Stimulated activated effector memory CD8-positive, alpha-beta T cell treated with anti-CD3 and anti-CD28 coated beads, Interleukin-12 subunit alpha, Interleukin-12 subunit beta, amount 100 ng/mL, for 72 hours (primary cell): ENCODE data around the gene HBA2.
"Not testable (repeated sequence)": the region's sequence is repeated elsewhere in the genome, so short reads cannot be mapped to it uniquely, and the experiment has no call there.

Experiments
- ATAC-seq: fragments of 150-1000 bp; cut with Tn5 transposase; 2 replicates; pipeline ENCODE4 v1.10.0; 2021
- DNase-seq, 2 donors: peaks; one replicate each; pipeline ENCODE4 v3.0.0; 2021 to 2022; ENCODE audit warnings: low spot score in 2 of 2
- H3K27ac Mint-ChIP-seq: one replicate; pipeline ENCODE4 v1.8.0; 2022; ENCODE audit warnings: mild to moderate bottlenecking, mixed read lengths
- H3K36me3 Mint-ChIP-seq: one replicate; pipeline ENCODE4 v1.8.0; 2022; ENCODE audit warnings: mild to moderate bottlenecking, mixed read lengths
- H3K4me1 Mint-ChIP-seq: one replicate; pipeline ENCODE4 v1.8.0; 2022; ENCODE audit warnings: mixed read lengths
- H3K4me3 Mint-ChIP-seq: one replicate; pipeline ENCODE4 v1.8.0; 2022; ENCODE audit warnings: mild to moderate bottlenecking, mixed read lengths
- H3K9me3 Mint-ChIP-seq: one replicate; pipeline ENCODE4 v1.8.0; 2022; ENCODE audit warnings: mixed read lengths

The HBA2 gene

DNA sequence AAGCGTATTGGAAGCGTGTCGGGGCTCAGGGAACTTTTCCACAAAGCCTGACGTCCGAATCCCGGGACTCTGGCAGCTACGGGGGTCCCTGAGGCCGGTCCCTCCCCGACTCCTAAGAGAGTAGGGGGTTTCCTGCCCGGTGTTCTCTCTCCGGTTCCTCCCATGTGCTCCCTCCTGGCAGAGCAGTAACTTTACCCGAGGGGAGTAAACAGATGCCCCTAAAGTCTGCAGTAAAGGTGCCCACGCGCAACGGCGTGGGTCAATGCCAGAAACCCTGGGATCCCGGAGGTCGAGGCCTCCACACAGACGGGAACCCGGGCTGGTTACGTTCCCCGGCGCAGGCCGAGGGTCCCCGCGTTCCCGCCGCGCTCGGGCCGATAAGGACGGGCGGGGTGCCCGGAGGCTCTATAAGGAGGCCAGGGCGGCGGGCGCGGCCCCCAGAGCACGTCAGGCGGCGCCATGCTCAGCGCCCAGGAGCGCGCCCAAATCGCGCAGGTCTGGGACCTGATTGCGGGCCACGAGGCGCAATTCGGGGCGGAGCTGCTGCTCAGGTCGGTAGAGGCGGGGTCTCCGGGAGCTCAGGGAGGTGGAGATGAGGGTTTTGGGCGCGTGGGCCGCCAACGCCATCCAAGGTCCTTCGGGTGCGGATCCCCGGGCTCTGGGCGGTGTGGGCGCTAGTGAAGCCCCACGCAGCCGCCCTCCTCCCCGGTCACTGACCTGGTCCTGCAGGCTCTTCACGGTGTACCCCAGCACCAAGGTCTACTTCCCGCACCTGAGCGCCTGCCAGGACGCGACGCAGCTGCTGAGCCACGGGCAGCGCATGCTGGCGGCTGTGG lies 6.9 kb upstream of the HBA2 start, which contains the start of gene HBM:
TSS of gene HBM (plus strand) at position 440 of the 836 bp plus-strand sequence. CDS start at position 460, 20 bp downstream.
- no peak within 1 kb of the TSS for H3K27ac Mint-ChIP-seq

DNA sequence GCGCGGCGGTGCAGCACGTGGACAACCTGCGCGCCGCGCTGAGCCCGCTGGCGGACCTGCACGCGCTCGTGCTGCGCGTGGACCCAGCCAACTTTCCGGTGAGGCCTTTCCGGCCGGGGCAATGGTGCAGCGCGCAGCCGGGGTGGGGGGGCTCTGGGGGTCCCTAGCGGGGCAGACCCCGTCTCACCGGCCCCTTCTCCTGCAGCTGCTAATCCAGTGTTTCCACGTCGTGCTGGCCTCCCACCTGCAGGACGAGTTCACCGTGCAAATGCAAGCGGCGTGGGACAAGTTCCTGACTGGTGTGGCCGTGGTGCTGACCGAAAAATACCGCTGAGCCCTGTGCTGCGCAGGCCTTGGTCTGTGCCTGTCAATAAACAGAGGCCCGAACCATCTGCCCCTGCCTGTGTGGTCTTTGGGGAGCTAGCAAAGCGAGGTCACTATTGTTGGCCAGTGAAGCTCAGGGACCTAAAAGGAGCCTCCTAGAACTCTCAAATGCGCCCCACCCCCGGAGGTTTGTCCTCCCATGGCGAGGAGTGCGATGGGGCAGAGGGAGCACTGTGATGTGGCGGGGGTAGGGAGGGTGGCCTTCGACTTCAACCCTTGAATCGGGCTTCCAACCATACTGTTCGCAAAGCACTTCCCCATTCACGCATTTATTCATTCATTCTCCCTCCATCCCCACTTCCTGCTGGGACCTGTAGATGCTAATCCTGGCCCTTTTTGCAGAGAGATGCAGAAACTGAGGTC lies 6.1 kb upstream of the HBA2 start:
- ATAC-seq (no peak), DNase-seq (no peak)
- peak overlapping the region; percentile 44 for H3K4me3 Mint-ChIP-seq
- H3K9me3 Mint-ChIP-seq = no peaks in the 10 kb centered on the region
- H3K27ac Mint-ChIP-seq = no peak overlapping the region
- H3K36me3 Mint-ChIP-seq = no peaks in the 10 kb centered on the region
- H3K4me1 Mint-ChIP-seq = peaks cover 17% of the 10 kb centered on the region

More for the DNA sequence above, 6.9 kb upstream of the HBA2 start, which contains the start of gene HBM:
- no peaks in the 10 kb centered on the region for H3K36me3 Mint-ChIP-seq
- H3K4me3 Mint-ChIP-seq = peak within 1 kb of the TSS; percentile 44
- H3K4me1 Mint-ChIP-seq = peaks cover 17% of the 10 kb centered on the region
- ATAC-seq (peak; percentile 34), DNase-seq (no peak)
- H3K9me3 Mint-ChIP-seq = no peaks in the 10 kb centered on the region

DNA sequence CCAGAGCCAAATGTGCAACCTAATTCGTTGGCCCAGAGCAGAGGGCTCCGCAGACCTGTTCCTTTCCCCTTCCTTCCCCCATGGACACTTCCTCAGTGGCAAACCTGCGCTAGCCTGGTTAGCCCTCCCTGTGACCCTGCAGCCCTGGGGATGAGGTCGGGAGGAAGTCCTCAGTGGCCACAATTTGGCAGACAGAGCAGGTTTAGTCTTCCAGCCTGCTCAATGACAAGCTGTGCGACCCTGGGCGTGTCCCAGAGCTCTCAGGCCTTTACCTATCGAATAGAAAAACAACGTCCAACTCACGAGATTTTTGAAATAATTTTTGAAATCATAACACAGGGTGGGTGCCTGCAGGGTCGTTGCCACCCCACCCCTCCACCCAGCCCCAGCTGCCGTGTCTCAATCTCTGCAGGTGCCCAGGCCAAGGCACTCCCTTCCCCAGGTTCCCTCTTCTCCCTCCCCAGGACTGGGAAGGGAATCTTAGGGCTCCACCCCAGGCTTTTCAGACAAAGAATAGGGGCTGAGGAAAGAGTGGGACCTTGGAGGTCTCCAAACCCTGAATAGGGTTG lies 5.5 kb upstream of the HBA2 start:
- H3K4me3 Mint-ChIP-seq = peak overlapping the region; percentile 10
- ATAC-seq (no peak), DNase-seq (no peak)
- H3K4me1 Mint-ChIP-seq = peaks cover 17% of the 10 kb centered on the region
- H3K9me3 Mint-ChIP-seq = no peaks in the 10 kb centered on the region
- H3K27ac Mint-ChIP-seq = no peak overlapping the region
- no peaks in the 10 kb centered on the region for H3K36me3 Mint-ChIP-seq

GRCh38 chr16:168424-168823 lies 4.3 kb upstream of the HBA2 start:
- no peak overlapping the region for H3K27ac Mint-ChIP-seq
- no peak for DNase-seq
- ATAC-seq = no peak

GRCh38 chr16:169014-169413 lies 3.7 kb upstream of the HBA2 start:
- ATAC-seq (no peak), DNase-seq (no peak)
- Mint-ChIP-seq H3K36me3 (no peaks in the 10 kb centered on the region), H3K4me1 (peaks cover 17% of the 10 kb centered on the region), H3K4me3 (no peak overlapping the region), H3K27ac (no peak overlapping the region), H3K9me3 (no peaks in the 10 kb centered on the region)

More at GRCh38 chr16:168424-168823, 4.3 kb upstream of the HBA2 start:
- H3K4me1 Mint-ChIP-seq = peaks cover 17% of the 10 kb centered on the region
- no peak overlapping the region for H3K4me3 Mint-ChIP-seq
- no peaks in the 10 kb centered on the region for H3K36me3 Mint-ChIP-seq
- H3K9me3 Mint-ChIP-seq = no peaks in the 10 kb centered on the region

- H3K4me1 Mint-ChIP-seq = peaks cover 22% of the 10 kb centered on the region
- not testable (repeated sequence) for H3K9me3 Mint-ChIP-seq, DNase-seq, ATAC-seq, H3K36me3 Mint-ChIP-seq, H3K4me3 Mint-ChIP-seq, H3K27ac Mint-ChIP-seq
Observed at GRCh38 chr16:170088-170507, 2.6 kb upstream of the HBA2 start.

GRCh38 chr16:170788-171187 lies 1.9 kb upstream of the HBA2 start:
- H3K4me1 Mint-ChIP-seq = peaks cover 17% of the 10 kb centered on the region
- DNase-seq = no peak
- no peak overlapping the region for H3K4me3 Mint-ChIP-seq
- no peaks in the 10 kb centered on the region for H3K9me3 Mint-ChIP-seq
- no peak for ATAC-seq
- H3K27ac Mint-ChIP-seq = no peak overlapping the region
- no peaks in the 10 kb centered on the region for H3K36me3 Mint-ChIP-seq

- not testable (repeated sequence) for ATAC-seq, H3K9me3 Mint-ChIP-seq, H3K4me3 Mint-ChIP-seq, DNase-seq, H3K36me3 Mint-ChIP-seq, H3K27ac Mint-ChIP-seq
- peaks cover 10% of the 10 kb centered on the region for H3K4me1 Mint-ChIP-seq
Observed at GRCh38 chr16:173211-173854, 657 bp downstream of the HBA2 start.

DNA sequence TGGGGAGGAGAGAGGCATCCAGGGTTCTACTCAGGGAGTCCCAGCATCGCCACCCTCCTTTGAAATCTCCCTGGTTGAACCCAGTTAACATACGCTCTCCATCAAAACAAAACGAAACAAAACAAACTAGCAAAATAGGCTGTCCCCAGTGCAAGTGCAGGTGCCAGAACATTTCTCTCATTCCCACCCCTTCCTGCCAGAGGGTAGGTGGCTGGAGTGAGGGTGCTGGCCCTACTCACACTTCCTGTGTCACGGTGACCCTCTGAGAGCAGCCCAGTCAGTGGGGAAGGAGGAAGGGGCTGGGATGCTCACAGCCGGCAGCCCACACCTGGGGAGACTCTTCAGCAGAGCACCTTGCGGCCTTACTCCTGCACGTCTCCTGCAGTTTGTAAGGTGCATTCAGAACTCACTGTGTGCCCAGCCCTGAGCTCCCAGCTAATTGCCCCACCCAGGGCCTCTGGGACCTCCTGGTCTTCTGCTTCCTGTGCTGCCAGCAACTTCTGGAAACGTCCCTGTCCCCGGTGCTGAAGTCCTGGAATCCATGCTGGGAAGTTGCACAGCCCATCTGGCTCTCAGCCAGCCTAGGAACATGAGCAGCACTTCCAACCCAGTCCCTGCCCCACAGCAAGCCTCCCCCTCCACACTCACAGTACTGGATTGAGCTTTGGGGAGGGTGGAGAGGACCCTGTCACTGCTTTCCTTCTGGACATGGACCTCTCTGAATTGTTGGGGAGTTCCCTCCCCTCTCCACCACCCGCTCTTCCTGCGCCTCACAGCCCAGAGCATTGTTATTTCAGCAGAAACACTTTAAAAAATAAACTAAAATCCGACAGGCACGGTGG lies 1.5 kb downstream of the HBA2 start:
- not testable (repeated sequence) for H3K27ac Mint-ChIP-seq, H3K4me3 Mint-ChIP-seq, ATAC-seq, H3K9me3 Mint-ChIP-seq, H3K4me1 Mint-ChIP-seq, DNase-seq, H3K36me3 Mint-ChIP-seq

DNA sequence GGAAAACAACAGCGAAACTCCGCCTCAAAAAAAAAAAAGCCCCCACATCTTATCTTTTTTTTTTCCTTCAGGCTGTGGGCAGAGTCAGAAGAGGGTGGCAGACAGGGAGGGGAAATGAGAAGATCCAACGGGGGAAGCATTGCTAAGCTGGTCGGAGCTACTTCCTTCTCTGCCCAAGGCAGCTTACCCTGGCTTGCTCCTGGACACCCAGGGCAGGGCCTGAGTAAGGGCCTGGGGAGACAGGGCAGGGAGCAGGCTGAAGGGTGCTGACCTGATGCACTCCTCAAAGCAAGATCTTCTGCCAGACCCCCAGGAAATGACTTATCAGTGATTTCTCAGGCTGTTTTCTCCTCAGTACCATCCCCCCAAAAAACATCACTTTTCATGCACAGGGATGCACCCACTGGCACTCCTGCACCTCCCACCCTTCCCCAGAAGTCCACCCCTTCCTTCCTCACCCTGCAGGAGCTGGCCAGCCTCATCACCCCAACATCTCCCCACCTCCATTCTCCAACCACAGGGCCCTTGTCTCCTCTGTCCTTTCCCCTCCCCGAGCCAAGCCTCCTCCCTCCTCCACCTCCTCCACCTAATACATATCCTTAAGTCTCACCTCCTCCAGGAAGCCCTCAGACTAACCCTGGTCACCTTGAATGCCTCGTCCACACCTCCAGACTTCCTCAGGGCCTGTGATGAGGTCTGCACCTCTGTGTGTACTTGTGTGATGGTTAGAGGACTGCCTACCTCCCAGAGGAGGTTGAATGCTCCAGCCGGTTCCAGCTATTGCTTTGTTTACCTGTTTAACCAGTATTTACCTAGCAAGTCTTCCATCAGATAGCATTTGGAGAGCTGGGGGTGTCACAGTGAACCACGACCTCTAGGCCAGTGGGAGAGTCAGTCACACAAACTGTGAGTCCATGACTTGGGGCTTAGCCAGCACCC lies 2.6 kb downstream of the HBA2 start:
- peak overlapping the region; percentile 8 for H3K4me3 Mint-ChIP-seq

DNA sequence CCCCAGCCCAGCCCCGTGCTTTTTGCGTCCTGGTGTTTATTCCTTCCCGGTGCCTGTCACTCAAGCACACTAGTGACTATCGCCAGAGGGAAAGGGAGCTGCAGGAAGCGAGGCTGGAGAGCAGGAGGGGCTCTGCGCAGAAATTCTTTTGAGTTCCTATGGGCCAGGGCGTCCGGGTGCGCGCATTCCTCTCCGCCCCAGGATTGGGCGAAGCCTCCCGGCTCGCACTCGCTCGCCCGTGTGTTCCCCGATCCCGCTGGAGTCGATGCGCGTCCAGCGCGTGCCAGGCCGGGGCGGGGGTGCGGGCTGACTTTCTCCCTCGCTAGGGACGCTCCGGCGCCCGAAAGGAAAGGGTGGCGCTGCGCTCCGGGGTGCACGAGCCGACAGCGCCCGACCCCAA lies 3.3 kb downstream of the HBA2 start:
- not testable (repeated sequence) for ATAC-seq, H3K36me3 Mint-ChIP-seq, H3K4me1 Mint-ChIP-seq, DNase-seq, H3K9me3 Mint-ChIP-seq, H3K27ac Mint-ChIP-seq
- H3K4me3 Mint-ChIP-seq = peak overlapping the region; percentile 8

More for the DNA sequence above, 2.6 kb downstream of the HBA2 start:
- no peak for ATAC-seq
- Mint-ChIP-seq H3K36me3 (no peaks in the 10 kb centered on the region), H3K4me1 (peaks cover 5% of the 10 kb centered on the region), H3K27ac (no peak overlapping the region), H3K9me3 (no peaks in the 10 kb centered on the region)
- no peak for DNase-seq

DNA sequence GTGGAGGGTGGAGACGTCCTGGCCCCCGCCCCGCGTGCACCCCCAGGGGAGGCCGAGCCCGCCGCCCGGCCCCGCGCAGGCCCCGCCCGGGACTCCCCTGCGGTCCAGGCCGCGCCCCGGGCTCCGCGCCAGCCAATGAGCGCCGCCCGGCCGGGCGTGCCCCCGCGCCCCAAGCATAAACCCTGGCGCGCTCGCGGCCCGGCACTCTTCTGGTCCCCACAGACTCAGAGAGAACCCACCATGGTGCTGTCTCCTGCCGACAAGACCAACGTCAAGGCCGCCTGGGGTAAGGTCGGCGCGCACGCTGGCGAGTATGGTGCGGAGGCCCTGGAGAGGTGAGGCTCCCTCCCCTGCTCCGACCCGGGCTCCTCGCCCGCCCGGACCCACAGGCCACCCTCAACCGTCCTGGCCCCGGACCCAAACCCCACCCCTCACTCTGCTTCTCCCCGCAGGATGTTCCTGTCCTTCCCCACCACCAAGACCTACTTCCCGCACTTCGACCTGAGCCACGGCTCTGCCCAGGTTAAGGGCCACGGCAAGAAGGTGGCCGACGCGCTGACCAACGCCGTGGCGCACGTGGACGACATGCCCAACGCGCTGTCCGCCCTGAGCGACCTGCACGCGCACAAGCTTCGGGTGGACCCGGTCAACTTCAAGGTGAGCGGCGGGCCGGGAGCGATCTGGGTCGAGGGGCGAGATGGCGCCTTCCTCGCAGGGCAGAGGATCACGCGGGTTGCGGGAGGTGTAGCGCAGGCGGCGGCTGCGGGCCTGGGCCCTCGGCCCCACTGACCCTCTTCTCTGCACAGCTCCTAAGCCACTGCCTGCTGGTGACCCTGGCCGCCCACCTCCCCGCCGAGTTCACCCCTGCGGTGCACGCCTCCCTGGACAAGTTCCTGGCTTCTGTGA lies 4.1 kb downstream of the HBA2 start, which contains the start of gene HBA1:
TSS of gene HBA1 (plus strand) at position 204 of the 906 bp plus-strand sequence. CDS start at position 241, 37 bp downstream.
- not testable (repeated sequence) for H3K36me3 Mint-ChIP-seq, H3K27ac Mint-ChIP-seq, DNase-seq, H3K9me3 Mint-ChIP-seq, H3K4me1 Mint-ChIP-seq
- peak within 1 kb of the TSS; percentile 21 for H3K4me3 Mint-ChIP-seq
- peak; percentile 48 for ATAC-seq
